DND-41 (cell line): ENCODE measurements around the gene TMEM47.

ENCODE experiments used
- EZH2 ChIP-seq: IDR thresholded peaks from 3 replicates; pipeline ENCODE4 v1.6.1; 2012; ENCODE audit warnings: borderline replicate concordance, low read depth, mild to moderate bottlenecking, moderate library complexity, low read length, inconsistent platforms; ENCODE audit not compliant: severe bottlenecking
- TF ChIP-seq, protein P1 (sequence below): IDR thresholded peaks from 2 replicates; pipeline ENCODE4 v1.5.1; 2012; ENCODE audit warnings: borderline replicate concordance, low read length, moderate library complexity, mild to moderate bottlenecking; ENCODE audit not compliant: poor library complexity, severe bottlenecking; ENCODE audit errors: extremely low read depth

- TF ChIP-seq, protein P1, sequence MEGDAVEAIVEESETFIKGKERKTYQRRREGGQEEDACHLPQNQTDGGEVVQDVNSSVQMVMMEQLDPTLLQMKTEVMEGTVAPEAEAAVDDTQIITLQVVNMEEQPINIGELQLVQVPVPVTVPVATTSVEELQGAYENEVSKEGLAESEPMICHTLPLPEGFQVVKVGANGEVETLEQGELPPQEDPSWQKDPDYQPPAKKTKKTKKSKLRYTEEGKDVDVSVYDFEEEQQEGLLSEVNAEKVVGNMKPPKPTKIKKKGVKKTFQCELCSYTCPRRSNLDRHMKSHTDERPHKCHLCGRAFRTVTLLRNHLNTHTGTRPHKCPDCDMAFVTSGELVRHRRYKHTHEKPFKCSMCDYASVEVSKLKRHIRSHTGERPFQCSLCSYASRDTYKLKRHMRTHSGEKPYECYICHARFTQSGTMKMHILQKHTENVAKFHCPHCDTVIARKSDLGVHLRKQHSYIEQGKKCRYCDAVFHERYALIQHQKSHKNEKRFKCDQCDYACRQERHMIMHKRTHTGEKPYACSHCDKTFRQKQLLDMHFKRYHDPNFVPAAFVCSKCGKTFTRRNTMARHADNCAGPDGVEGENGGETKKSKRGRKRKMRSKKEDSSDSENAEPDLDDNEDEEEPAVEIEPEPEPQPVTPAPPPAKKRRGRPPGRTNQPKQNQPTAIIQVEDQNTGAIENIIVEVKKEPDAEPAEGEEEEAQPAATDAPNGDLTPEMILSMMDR, result no peak
- no peak for TF ChIP-seq EZH2
These were observed 613 bp upstream of the TMEM47 start for GRCh38 chrX:34657726-34658070.
